ENCODE data around the gene MAEL.

The MAEL gene

DNA sequence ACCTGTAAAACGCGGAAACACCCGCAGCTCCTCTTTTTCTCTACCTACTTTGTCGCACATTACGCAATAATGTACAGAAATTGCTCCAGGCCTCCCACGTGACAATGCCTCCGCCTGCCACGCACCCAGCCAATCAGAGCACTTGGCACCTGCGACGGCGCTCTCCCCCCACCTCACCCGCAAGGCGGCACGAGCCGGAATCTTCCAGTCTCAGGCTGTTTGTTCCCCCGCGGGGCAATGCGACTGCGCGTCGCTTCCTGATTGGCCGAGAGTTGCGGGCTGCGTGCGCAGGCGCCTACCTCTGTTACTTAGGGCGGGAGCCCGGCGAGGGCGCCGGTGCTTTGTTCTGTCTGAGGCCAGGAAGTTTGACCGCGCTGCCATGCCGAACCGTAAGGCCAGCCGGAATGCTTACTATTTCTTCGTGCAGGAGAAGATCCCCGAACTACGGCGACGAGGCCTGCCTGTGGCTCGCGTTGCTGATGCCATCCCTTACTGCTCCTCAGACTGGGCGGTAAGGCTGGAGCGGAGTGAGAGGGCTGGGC, at the start of gene MAEL:
Gene MAEL (plus strand): TSS at position 307 of the 542 bp plus-strand sequence. CDS start 73 bp downstream, at position 380.
- DNase-seq, result no peak

DNA sequence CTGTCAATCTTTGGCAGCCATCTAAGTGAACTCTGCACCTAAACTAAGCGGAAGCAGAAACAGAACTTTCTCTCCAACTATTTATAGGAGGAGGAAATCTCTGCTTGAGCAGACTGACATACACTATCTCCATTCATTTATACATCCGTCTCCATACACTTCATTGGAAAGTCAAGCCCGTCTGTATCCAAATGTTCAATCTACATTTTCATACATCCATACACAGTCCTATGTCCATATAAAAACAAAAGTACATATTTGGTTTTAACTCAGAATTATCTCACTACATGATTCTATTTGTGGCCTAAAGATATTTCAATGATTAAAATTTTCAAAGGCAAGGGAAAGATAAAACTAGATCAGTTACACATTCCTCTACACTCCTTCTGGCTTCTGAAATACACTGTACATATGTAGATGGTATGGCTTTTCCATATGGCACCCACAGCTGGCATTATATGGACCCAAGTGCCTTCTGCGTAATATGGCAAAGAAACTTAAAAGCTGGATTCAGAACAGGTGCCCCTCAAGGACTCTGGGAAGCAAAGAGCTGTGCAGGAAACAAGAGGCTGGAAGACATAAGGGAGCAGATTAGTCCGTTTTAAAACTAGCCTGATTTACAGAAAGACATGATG, 49.2 kb upstream of the MAEL start:
- DNase-seq, result no peak

DNA sequence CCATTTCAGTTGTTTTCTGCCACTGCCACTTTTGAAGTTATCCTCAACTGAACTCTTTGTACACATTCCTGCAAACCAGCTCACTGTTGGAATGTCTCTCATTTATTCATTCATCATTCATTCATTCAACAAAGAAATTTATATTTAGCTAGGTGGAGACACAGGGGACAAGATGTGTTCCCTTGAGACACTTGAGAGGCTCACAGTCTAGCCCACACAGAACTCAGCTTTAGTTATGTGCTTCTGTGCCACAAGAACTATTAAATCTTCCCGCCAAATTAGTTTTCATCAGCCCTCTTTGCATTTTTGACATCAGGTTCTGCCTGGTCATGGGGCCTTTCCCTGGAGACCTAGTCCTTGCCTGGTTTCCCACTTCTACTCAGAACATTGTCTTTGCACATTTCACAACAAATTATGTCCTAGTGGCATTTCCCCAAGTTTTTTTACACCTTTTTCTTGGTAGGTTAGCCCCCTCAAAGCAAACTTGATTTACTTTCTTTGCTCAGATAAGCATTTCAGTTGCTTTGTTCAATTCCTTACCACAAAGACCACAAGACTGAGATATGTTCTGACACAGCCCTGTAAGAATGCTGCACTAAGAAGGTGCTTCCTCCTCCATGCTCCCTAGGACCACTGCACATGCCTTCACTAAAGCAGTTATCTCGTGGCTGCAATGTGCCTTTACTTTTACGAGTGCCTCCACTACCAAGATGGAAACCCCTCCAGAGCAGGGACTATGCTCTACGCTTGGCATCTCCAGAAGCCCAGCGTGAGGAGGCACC, 44.7 kb upstream of the MAEL start:
- DNase-seq, result no peak

DNA sequence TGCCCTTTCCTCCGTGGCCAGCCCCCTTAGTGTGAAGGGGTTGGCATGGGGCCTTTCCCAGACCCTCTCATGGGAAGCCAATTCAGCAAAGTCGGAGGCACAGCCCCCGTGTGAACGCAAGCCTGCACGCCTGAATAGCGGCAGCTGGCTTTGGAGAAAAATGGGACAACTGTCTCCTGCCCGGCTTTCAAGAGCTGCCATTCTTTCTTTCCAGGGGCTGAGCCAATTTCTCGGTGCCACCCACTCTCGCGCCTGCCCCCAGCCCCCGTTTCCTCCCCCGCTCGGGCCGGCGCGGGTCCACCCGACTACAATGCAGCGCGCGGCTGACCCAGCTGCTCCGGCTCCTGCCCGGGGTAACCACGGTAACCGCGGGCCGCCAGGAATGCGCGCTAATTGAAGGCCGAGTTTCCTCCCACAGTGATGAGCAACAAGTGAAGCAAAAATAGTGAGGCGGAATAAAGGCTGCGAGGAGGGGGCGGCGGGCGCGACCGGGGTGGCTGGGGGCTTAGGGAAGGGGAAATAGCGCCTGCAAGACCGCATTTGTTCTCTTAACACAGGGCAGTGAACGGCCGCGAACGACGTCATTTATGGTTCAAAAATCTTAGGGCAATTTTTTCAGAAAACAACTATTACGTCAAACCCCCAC, 41.6 kb upstream of the MAEL start:
- DNase-seq, result peak; percentile 76

DNA sequence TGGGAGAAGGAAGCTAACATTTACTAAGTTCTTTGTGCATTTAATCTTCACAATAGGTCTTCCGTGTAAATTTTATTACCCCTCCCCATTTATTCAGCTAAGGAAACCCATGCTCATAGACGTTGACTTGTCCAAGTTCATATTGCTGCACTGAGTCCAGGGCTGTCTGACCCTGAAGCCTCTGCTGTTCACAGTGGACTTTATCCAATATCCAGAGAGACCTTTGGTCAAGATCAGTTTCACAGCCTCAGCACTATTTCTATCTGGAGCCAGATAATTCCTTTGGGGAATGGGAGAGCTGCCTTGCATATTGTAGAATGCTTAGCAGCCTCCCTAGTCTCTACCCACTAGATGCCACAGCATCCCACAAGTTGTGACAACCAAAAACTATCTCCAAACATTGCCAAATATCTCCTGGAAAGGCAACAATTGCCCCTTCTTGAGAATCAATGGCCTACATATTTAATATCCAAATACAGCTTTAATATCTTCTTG, 40.2 kb upstream of the MAEL start:
- no peak for DNase-seq

DNA sequence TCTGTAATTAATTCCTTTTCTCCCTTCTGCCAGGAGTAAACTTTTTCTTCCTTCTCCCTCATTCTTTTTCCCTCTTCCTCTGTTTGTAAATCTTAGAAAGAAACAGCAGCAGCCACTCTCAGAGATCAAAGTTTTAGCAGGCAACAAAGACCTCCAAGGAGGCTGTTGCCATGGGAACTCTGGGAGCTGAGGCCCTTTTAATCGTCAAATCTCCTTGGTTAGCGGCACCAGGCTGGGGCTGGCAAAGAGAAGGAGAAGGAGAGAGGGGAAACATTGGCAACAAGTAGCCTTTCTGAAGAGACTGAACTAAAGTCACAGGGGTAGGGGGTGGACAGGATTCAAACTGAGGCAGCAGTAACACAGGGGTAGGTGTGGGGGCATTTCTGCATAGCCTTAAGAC, 38.9 kb upstream of the MAEL start:
- DNase-seq, result no peak

DNA sequence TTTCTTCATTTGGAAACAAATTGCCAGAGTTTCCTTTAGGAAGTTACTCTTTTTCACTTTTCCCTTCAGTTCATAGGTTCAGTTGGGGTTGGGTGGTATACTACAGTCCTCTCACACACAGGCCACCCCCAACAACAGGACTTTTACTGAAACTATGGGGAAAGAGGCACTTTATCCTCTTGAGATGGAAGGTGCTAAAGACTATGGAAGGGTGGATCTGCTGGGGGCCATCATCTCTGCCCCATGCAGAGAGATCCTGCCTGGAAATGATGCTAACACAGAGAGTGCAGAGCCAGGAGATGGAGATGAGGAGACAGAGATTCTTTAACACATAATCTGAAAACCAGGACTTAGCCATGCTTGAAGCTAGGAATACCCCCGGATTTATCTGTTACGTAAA, 38.0 kb upstream of the MAEL start:
- no peak for DNase-seq

DNA sequence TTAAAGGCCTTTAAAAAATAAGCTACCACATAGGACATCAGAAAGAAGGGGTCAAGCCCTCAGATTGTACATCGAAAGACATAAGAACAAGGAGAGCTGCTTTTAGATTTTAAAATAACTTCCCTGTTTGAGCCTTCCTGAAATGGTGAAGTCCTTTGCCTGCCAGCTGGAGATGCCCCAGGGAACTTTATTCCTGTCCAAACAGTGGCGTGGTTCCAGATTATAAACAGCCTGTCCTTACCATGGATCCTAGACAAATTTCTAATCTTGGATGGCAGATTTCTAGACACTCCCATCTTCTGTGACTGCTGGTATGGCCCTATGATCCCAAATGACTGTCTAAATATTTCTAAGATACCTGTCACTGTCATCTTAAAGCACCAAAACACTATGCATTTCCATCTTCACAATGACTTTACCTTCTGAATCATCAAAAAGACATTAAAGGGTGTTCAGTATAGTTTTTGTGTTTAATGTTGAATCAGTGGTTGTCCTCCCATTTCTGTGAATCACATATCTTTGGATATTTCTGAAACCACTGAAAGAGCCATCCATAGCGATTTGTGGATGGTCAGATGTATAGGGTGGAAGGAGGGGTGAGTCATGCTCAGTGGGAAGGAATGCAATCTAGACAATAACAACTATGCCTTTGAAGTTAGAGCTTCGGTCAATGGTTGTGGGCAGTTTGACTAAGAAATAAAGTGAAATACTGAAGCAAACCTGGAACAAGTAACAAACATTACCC, 36.9 kb upstream of the MAEL start:
- no peak for DNase-seq

DNA sequence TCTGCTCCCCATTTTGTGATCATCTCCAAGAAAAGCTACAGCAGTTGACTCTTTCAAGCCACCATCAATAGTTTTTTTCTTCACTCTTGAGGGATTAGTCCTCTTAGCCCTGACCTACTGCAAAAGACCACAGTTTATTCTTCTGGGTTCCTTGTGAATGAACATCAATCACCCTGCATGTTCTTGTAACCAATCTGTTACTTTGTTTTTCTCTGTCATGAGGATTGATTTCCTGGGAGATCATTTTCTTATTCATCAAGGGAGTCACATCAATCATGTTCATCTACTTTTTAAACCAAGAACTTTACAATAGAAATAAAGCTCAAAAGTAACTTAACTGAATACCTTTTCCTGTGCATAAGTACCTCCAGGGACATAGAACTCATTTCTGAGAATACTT, 35.6 kb upstream of the MAEL start:
- DNase-seq, result no peak

DNA sequence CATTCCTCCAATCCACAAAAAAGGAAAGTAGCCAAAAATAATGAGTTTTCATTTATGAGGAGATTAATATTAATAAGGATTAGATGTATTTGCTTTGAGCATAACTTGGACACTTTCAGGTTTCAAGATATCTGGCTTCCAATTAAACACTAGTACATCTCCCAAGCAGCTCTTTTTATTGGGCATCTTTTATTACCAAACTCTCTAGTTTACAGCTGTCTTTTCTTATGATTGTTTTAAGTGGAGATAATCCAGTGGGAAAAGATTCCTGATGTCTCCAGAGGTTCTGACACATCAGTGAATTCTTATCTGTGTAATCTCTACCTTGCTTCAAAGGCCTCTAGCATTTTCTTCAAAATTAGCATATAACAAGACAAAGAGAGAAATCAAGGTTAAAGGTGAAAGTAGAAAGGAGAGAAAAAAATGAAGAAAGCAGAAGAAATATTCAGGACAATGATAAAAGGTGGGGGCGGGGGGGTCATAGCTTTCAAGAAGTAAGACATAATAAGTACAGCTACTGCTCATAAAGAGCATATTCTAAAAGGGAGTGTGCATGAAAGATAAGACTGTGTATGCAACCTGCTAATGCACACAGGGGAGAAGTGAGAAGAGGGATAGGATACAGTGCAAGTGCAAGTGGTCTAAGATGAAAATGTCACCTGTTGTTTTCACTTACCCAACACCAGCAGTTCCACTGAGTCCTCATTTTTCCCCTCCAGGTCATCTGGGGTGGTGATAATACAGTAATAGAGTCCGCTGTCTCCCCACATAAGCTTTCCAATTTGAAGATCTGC, 32.8 kb upstream of the MAEL start:
- DNase-seq, result no peak

DNA sequence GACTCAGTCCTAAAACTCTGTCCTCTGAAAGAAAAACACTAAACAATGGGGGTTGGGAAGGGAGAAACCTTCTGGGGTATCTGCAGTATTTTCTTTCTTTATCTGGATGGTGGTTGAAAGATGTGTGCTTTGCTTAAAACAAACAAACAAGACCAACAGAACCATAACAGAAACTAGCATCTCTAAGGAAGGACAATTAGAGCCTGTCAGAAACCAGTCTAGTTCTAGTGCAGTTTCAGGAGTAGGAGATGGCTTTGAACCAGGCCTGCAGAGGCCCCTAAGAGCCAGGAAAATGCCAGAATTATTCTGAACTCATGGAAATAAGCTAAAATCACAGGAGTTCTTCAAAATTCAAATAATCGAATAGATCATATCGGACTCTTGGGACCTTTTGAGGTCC, 32.2 kb upstream of the MAEL start:
- DNase-seq, result no peak

DNA sequence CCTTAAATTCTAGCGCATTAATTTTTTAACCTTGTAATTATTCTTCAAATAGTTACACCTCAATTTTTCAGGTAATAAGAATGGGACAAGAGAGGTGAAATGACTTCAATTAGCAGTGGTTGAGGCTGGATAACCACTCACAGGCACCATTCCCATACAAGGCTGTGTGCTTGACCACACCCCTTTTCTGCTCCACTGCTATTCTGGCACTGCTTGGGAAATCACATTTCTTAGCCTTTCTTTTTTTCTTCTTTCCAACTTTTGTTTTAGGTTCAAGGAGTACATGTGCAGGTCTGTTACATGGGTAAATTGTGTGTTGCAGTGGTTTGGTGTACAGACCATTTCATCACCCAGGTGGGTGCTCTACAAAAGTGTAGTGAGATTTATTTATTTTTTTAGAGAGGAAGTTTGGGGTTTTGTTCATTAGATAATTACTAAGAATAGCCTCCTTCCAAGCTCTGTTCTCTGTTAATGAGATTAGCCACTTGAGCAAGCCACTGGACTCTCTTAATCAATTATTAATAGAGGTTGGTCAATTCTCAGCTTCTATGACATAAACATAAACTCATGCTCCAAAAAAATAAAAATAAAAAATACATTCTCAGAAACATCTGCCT, 28.1 kb upstream of the MAEL start:
- DNase-seq, result no peak

DNA sequence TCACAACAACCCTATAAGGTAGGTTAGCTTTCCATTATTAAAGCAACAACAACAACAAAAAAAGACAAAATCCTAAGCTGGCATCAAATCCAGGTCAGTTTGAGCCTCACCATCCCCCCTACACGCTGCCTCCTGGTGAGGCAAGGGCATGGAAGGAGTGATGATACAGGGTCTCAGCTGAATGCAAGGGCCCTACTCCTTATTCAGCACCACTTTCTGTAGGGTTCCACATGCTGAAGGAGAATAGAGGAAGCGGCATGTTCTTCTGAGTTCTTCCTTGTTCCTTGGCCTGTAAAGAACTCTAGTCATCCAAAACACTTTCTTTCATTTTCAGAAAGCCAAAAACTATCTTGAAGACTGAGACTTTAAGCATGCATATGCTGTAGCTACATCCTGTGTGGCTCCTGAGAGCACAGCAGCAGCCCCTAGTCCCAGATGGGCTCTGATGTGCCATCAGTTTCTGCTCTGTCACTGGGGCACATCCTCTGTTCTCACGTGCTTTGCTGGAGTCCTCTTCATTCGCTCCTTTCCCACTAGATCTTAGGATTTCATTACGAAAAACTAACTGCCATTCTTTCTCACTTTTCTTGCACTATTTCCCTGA, 19.9 kb upstream of the MAEL start:
- no peak for DNase-seq

DNA sequence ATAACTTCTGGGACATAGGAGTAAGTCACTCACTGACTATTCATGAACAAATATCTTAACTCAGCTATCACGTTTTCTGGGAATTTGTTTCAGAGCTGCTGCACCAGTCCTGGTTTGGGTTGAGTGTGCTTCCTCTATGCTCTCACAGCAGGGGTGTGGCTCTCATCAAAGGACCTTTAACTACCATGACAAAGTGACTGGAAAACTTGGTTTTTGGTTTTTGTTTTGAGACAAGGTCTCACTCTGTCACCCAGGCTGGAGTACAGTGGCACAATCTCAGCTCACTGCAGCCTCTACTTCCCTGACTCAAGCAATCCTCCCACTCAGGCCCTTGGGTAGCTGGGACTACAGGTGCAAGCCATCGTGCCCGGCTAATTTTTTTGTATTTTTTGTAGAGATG, 17.8 kb upstream of the MAEL start:
- DNase-seq, result no peak

DNA sequence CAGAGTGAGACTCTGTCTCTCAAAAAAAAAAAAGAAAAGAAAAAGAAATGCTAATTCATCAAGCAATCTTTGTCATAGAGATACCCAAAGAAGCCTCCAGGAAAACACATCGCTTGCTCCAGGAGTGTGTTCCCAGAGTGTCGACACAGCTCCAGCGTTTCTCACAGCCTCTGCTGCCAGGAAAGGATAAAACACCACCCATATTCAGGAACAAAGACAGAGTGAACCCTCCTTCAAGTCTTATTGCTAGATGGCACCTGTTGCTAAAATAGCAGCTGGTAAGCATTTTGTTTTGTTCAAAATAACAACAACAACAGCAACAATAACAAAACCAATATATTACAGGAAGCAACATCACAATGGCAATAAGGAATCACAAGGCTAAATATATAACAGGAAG, 16.9 kb upstream of the MAEL start:
- DNase-seq, result no peak

DNA sequence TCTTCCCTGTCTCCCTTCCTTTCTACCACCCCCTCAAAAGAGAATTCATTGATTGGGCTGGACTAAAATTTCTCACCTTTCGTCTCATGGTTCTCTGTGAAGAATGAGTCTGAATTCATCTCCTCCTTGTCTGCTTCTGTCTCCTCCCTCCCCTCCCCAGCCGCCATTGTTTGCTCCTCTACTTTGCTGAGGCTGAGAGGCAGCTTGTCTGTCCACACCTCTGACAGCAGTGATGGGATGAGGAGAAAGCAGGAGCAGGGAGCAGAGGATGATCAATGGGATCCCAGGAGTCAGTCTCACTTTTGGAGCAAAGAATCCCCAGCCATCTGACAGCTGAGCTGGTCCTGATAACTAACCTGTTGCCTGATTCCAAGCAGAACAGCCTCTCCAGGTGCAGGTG, 16.3 kb upstream of the MAEL start:
- no peak for DNase-seq

DNA sequence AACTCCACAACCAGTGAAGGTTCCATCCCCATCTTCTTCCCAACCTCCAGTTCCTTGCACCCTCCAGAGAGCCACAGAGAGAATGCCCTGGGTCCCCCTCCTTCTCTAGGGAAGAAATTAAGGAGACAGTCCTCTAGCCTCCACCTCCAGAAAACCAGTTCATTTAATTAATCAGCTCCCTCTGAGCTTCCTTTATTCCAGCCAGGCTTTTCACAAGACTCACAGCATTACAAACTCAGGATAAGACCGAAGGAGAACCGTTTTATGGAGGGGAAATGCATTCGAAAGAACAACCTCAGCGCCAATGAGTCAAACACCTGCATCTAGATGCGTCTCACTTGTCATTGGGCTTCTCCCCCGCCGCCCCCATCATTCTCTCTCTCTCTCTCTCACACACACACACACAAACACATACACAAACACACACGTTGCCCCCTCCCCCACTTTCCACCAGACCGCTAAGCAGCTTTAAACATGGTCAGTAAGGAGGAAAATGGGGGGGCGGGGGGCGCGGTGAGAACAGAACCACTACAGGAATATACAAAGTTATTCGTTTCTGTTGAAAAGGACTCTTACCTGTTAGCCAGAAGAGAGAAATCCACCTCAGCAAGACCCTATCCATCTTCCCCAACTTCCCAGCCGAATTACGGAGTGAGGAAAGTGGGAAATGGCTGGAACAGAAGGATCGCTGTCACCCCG, 14.3 kb upstream of the MAEL start:
- peak; percentile 45 for DNase-seq

DNA sequence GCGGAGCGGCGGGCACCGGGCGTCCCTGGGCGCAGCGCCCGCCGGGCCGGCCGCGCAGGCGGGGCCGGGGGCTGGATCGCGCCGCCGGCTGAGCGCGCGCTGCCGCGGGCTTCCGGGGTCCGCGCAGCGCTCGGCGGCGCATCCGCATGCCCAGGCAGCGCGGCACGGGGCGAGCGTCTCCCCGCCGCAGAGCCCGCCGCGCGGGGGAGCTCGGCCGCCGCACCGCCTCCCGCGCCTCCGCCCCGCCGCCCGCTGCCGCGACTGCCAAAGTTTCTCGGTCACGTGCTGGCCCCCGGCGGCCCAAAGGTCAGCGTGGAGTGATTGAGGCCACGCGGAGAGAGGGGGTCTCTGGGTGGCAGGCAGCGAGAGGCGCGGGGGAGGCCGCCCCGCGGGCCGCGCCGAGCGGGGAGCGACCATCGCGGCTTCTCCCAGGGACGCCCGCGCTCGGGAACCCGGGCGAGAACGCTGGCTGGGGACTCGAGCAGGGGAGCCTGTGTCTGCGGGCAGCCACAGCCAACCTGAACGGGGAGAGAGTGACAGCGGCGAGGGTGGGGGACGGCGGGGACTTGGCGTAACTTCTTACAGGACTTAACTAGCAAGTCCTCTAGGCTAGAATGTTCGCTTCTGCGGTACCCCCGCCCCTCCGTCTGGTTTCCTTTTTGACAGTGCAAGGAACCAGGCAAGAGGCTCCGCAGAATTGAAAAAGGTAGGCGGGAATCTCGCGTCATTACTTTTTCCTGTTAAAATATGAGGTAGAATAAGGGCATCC, 13.5 kb upstream of the MAEL start, which contains the start of gene ILDR2:
Gene ILDR2 (minus strand): TSS at position 180 of the 769 bp plus-strand sequence. CDS start 272 bp downstream, outside the sequence.
- DNase-seq, result peak; percentile 77

DNA sequence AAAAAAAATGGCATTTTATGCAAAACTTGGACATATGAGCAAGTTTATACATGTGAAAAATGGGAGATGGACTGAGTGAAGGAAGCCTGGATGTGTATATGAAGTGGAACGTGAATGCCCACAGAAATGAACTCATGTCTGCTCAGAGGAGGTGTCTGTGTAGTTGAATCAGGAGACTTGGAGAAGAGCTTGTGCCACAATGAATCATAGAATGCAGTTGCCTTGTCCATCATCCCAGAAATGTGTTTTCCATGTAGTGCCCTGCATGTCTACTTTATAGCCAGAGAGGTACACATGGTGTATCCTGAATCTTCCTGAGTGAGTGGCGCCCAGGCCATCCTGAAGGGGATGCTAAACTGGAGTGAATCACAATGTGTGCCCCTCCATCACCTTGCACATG, 11.1 kb upstream of the MAEL start:
- DNase-seq, result no peak

DNA sequence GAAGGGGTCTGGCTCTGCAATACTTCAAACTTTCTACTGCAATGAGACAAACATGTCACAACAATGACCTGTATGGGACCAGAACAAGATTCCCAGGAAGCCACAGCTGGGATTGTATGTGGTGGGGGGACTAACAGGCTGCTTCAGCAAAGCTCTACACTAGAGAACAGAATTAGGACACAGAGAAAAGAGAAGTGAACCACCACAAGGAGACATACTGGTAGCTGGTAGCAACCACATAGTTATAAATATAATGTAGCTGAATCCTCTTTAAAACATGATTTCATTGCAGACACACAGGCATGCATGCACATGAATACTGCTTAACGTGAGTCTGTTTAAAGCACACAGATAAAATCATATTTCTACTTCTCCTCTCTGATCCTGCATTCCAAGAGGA, 10.3 kb upstream of the MAEL start:
- DNase-seq, result no peak

Data from DMS53 (cell line).